Coronary artery (tissue), 2 donors: ENCODE results near the gene WDR1.

ENCODE experiments used
- DNase-seq: peaks from one replicate; pipeline ENCODE4 v3.0.0-alpha.2; 2017; ENCODE audit warnings: low spot score
- H3K27ac ChIP-seq, 2 donors: fragments of 200-600 bp; sonication (generic); one replicate each; pipeline ENCODE4 v1.5.1; 2016 to 2019
- H3K4me3 ChIP-seq: fragments of 200-600 bp; sonication (generic); 2 replicates; pipeline ENCODE4 v1.5.1; 2016; ENCODE audit warnings: mild to moderate bottlenecking, moderate library complexity
- TF ChIP-seq, protein P1 (sequence below): fragments of 200-600 bp; sonication (generic); IDR thresholded peaks from one replicate; pipeline ENCODE4 v1.5.1; 2019; ENCODE audit warnings: antibody characterized with exemption

WDR1 gene

DNA sequence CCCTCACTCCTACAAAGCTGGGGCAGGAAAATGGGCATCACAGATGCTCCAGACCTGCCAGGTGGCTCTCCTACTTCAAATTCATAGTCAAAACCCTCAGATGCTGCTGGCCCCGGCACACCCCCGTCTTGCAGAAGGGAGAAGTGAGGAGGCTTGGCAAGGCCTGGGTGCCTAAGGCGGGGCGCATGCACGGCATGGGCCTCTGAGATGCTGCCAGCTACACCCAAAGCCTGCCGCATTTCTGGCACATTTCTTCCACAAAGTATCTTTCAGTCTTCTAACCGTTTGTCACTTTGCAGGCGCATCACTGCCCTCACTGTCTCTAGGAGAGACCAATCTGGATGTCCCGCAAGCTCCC is 19.6 kb downstream of the WDR1 start:
- Histone ChIP-seq H3K27ac (peak overlapping the region; percentile 86 to 93), H3K4me3 (peak overlapping the region; percentile 42)
- TF ChIP-seq, protein P1, sequence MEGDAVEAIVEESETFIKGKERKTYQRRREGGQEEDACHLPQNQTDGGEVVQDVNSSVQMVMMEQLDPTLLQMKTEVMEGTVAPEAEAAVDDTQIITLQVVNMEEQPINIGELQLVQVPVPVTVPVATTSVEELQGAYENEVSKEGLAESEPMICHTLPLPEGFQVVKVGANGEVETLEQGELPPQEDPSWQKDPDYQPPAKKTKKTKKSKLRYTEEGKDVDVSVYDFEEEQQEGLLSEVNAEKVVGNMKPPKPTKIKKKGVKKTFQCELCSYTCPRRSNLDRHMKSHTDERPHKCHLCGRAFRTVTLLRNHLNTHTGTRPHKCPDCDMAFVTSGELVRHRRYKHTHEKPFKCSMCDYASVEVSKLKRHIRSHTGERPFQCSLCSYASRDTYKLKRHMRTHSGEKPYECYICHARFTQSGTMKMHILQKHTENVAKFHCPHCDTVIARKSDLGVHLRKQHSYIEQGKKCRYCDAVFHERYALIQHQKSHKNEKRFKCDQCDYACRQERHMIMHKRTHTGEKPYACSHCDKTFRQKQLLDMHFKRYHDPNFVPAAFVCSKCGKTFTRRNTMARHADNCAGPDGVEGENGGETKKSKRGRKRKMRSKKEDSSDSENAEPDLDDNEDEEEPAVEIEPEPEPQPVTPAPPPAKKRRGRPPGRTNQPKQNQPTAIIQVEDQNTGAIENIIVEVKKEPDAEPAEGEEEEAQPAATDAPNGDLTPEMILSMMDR: no peak
- no peak for DNase-seq

DNA sequence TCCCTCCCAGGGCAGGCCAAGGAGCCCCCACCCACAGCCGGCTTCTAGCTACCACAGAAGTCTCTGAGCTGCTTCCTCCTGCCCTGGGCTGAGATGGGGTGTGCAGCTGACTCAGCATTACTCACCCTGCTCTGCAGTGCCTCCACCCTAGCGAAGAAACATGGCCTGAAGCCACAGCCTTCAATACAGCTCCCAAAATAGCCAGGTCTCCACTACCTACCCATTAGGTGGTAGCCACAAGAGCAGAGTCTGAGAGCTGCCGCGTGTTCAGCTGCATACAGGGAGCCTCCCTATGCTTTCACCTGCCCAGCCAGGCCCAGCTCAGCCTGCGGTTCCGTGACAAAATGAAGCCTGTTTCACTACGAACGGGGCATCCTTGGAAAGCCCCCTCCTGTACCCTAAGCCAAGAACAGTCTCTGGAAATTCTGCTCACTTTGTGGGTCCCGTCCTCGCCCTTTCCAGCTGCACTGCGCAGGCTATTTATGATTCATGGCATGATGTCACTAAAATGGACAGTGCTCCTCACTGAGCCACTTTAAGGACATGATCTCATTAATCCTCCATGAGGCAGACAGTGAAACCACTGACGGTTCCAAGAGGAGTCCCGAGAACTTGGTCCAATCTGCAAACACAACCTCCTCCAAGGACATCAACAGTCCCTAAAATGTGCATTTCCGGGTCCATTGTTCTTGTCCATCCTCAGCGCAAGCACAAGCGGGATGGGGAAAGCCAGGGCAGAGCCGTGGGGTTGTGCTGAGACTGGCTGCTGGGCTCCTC is 20.2 kb downstream of the WDR1 start:
- TF ChIP-seq, protein P1: no peak
- Histone ChIP-seq H3K4me3 (peak overlapping the region; percentile 42), H3K27ac (peak overlapping the region; percentile 86 to 93)
- no peak for DNase-seq

DNA sequence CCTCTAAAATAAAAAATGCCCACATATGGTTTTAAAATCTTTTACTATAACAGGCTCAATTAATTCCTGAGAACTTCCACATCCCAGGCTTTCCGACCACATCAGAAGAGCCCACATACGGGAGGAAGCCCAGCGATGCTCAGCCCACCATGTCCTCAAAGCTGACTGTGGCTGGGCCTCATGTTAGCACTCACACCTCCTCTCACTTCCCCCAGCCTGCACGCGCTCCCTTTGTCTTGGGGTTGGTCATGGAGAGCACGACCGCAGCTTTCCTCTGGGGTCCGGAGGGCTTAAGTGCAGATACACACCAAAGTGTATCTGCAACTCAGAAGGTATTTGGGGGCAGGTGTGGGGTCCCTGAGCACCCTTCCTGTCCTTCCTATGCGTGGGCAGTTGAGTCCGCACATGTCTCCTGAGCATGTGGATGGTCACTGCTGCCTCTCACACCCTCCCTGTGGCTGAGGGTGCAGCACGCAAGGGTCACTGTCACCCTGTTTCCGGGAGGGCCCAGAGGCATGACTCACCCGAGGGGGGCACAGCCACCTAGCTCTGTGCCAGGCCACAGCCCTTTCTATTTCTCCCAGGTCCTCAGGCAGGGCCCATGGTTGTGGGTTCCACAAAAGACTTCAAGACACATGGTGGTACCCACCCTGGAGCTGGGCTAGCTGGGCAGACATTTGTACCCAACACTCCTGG is 21.2 kb downstream of the WDR1 start:
- Histone ChIP-seq H3K4me3 (peak overlapping the region; percentile 42), H3K27ac (peak overlapping the region; percentile 86 to 93)
- TF ChIP-seq, protein P1: no peak
- no peak for DNase-seq

DNA sequence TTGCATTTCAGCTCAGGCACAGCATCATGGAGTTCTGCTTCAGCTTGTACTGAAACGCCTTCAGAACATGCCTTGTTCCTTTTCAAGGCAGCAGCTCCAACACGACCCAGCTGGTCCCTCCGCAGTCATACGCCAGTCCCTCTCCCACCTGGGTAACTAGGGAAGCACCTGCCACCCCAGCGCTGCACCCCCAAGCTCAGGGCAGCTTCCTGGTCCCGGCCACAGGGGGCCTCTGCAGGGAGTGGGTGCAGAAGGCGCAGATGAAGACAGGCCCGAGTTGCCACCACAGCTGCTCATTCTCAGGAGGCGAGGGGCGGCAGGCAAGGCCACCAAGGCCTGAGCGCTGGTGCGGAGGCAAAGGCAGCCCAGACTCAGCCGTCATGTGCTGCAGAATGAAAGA is 21.8 kb downstream of the WDR1 start:
- H3K4me3 ChIP-seq: no peak overlapping the region
- TF ChIP-seq, protein P1: no peak
- DNase-seq: no peak
- peak overlapping the region; percentile 86 to 93 for H3K27ac ChIP-seq

DNA sequence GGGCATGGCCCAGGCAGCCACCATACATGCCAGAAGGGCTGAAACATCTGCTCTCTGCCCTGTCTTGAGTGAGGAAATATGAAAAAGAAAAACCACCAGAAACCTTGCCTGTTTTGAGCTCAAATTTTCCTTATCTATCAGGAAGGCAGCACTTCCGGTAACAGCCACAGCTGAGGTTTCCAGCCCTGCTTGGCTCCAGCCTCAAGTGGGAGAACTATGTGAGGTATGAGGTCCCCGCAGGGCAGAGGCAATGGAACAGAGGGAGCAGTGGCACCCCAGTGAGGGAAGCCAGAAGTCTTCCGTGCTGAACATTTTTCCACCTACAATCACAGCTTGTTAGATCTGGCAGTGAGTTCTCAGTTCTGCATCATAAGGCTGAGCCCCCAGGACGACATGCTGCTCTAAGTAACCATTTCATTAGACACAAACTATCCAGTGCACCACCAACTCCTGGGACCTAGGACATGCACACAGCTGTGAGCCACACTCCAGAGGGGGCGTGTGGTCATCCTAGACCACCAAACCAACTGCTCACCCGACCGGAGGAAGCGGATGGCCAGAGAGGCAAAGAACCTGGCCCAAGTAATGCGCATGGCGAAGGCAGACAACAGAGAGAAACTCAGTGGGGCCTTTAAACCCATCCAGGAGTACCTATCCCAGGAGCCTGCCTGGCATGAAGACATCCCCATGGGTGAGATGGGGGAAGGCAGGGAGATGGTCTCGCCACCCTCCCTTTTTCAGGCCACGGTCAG is 22.6 kb downstream of the WDR1 start:
- DNase-seq: peak; percentile 90
- TF ChIP-seq, protein P1: no peak
- H3K4me3 ChIP-seq: peak overlapping the region; percentile 40
- peak overlapping the region; percentile 86 to 93 for H3K27ac ChIP-seq

DNA sequence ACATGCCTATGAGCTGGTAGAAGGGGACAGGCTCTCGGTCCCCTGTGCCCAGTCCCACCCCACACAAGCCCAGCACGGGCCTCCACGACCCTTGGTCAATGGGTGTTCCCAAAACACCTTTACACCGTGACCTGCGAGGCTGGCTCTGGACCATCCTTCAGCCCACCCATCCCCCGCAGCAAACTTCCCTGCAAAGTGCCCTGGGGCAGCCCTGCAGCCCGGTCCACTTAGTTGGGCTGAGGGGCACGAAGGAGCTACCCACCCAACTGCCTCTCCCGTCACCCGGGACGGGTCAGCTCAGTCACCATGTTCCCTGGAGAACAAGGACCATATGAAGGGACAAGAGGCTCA is 23.4 kb downstream of the WDR1 start:
- no peak for DNase-seq
- Histone ChIP-seq H3K4me3 (peak overlapping the region; percentile 40), H3K27ac (peak overlapping the region; percentile 86 to 93)
- TF ChIP-seq, protein P1: no peak
